GM12875 (cell line): ENCODE data around the gene CDC5L.
"Not testable (repeated sequence)": the region's sequence is repeated elsewhere in the genome, so short reads cannot be mapped to it uniquely, and the experiment has no call there.

Experiments
- H3K4me3 ChIP-seq: one replicate; pipeline ENCODE4 v1.5.1; 2011; ENCODE audit warnings: low read depth, low read length, control low read depth
- CTCF ChIP-seq: IDR thresholded peaks from 2 replicates; pipeline ENCODE4 v1.5.1; 2011; ENCODE audit warnings: low read depth, mild to moderate bottlenecking, control low read depth, inconsistent platforms, low read length, moderate library complexity, borderline replicate concordance; ENCODE audit not compliant: insufficient read depth

The CDC5L gene

GRCh38 chr6:44342489-44342888 is 45.0 kb upstream of the CDC5L start, which contains the start of gene SPATS1:
TSS of gene SPATS1 (plus strand) at chr6:44342650. CDS start at chr6:44343096, 446 bp downstream.
- H3K4me3 ChIP-seq: no peak within 1 kb of the TSS
- no peak for TF ChIP-seq CTCF

GRCh38 chr6:44346818-44347217 is 40.7 kb upstream of the CDC5L start:
- not testable (repeated sequence) for H3K4me3 ChIP-seq

- no peak for TF ChIP-seq CTCF
- H3K4me3 ChIP-seq: no peak overlapping the region
These were observed 37.4 kb upstream of the CDC5L start for GRCh38 chr6:44349904-44350649.

GRCh38 chr6:44350650-44350994 is 36.9 kb upstream of the CDC5L start:
- H3K4me3 ChIP-seq: not testable (repeated sequence)

- TF ChIP-seq CTCF: no peak
- no peak overlapping the region for H3K4me3 ChIP-seq
These were observed 35.2 kb upstream of the CDC5L start for GRCh38 chr6:44352259-44352658.

GRCh38 chr6:44353336-44353735 is 34.2 kb upstream of the CDC5L start:
- H3K4me3 ChIP-seq: no peak overlapping the region
- TF ChIP-seq CTCF: no peak

GRCh38 chr6:44355640-44356039 is 31.9 kb upstream of the CDC5L start:
- no peak overlapping the region for H3K4me3 ChIP-seq
- TF ChIP-seq CTCF: no peak

- no peak for TF ChIP-seq CTCF
These were observed 31.0 kb upstream of the CDC5L start for GRCh38 chr6:44356487-44356886.

More at GRCh38 chr6:44356487-44356886, 31.0 kb upstream of the CDC5L start:
- no peak overlapping the region for H3K4me3 ChIP-seq
